ENCODE measurements around the gene AP4E1. TPM values are rescaled to one million over a fixed set of nuclear protein-coding genes. Genes with fewer than 3 reads are reported as not detected.
"Not testable (repeated sequence)": the region's sequence is repeated elsewhere in the genome, so short reads cannot be mapped to it uniquely, and the experiment has no call there.

The AP4E1 gene
- total RNA-seq, 1 donor from 2014 or later, result 5.7 TPM

- DNase-seq (ENCODE audit: extremely low read depth, low read depth, low spot score), result no peak
These were observed 108.1 kb downstream of the AP4E1 start for GRCh38 chr15:51016615-51017014.

DNA sequence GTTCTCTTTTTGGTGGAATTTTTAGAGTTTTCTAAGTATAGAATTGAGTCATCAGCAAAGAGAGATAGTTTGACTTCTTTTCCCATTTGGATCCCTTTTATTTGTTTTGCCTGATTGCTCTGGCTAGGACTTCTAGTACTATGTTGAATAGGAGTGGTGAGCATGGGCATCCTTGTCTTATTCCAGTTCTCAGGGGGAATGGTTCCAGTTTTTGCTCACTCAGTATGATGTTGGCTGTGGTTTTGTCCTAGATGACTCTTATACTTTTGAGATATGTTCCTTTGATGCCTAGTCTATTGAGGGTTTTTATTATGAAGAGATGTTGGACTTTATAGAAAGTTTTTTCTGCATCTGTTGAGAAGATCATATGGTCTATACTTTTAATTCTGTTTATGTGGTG is 113.7 kb downstream of the AP4E1 start:
- DNase-seq (ENCODE audit: extremely low read depth, low read depth, low spot score), result no peak

GRCh38 chr15:51023499-51023898 is 115.0 kb downstream of the AP4E1 start:
- DNase-seq (ENCODE audit: extremely low read depth, low read depth, low spot score), result no peak

DNA sequence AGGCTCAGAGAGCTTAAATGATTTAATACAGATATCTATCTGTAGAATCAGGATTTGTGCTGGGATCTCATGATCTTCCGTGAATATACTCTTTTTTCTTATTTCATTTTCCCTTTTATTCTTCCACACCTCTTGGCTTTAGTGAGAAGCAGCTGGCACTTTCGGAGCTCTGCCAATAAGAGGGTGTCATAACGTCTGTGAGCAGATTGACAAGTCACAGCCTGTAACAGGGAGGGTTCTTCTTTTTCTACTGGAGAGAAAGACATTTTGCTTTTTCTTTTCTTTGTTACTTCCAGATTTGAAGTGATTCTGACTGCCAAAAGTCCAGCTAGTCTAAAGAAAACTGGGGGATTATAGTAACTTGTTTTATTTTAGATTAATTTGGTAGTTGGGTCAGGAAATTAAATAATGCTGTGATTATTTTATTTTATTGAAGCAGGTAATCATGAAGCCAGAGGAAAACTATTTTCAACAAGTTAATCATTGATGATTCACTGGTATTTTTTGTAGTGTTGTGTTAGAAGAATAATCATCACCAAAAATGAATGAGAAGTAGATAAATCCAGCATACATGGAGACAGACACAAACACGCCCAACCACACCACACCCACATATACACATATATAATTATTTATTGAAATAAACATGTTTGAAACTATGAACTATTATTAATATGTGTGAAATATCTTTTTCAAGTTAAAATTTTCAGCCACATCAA is 116.4 kb downstream of the AP4E1 start:
- no peak for DNase-seq (ENCODE audit: extremely low read depth, low read depth, low spot score)

DNA sequence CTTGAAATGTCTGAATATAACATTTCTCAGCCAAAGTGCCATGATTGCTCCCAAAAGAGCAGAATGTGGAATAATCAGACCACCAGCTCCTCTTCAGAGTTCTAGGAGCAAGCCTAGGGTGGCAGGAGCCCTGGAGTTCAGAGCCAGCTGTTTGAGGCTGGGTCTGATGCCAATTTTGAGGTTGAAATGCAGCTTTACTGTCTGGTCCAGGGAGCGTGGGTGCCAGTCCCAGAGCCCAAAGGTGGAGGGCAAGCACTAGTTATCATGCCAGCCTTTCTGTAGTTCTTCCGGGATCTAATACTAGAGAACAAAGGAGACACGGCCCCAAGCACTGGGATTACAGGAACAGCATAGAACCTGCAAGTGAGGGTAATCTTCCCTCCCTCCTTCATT is 117.0 kb downstream of the AP4E1 start:
- no peak for DNase-seq (ENCODE audit: extremely low read depth, low read depth, low spot score)

DNA sequence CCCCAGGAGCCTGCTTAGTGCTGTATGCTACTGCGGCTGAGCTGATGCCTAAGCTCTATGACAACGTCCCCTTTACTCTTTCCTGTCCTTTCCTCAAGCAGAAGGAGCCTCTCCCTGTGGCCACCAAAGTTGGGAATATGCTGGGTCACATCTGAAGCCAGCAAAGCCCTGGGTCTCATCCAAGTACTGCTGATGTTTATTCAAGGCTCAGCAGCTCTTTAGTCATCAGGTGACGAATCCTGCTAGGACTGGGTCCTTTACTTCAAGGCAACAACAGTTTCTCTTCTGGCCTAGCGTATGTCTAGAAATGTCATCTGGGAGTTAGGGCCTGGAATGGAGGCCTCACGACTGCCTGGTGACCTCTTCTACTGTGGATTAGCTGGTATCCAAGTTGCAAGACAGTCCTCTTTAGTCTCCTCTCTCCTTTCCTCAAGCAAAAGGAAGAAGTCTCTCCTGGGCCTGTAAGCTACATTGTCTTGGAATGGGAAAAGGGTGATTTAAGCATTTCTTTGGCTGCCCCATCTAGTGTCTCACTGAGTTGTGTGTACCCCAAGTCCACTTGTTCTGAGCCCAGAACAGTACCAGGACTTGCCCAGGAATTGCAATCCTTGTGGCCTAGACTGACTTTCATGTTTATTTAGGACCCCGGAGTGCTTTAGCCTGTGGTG is 122.3 kb downstream of the AP4E1 start:
- no peak for DNase-seq (ENCODE audit: extremely low read depth, low read depth, low spot score)

DNA sequence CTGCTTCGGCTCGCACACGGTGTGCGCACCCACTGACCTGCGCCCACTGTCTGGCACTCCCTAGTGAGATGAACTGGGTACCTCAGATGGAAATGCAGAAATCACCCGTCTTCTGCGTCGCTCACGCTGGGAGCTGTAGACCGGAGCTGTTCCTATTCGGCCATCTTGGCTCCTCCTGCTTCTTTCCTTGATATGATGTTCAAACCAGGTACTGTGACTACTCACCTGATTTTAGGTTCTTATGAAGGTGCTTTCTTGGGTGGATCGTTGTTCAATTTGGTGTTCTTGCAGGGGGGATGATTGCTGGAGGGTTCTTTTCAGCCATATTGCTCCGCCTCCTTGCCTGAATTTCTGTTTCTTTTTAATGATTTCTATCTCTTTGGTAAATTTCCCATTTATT is 129.0 kb downstream of the AP4E1 start:
- not testable (repeated sequence) for DNase-seq (ENCODE audit: extremely low read depth, low read depth, low spot score)

DNA sequence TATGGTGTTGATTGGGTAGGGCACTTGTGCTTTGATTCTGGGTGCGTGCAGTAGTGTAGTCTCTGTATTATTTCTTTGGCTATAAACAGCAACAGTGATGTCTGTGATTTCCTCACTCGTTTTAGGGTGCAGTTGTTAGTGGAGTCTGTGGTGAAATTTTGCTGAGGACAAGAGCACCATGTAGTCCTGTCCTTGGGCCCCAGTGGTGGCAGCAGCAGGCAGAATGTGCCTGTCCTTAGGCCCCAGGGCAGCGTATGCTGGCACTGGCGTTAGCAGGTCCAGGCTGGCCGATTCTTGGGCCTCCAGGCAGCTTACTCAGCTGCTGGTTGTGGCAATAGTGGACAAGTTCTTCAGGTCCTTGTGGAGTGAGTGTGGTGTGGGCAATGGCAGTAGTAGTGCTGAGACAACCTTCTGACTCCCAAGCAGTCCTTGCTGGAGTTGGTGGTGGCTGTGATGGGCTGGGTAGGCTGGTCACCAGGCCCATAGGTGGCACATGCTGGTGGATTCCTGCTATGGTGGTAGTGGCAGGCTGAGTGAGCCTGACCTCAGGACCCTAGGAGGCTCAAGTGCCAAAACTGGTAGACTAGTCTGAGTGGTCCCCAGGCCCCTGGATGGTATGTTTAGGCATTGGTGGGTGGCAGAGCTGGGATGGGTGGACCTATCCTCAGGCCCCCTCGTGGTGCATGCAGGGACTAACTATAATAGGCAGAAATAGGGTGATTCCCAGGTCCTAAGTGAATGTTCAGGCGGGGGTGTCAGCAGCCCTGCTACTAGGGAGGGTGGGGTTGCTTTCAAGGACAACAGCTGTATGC is 129.9 kb downstream of the AP4E1 start:
- no peak for DNase-seq (ENCODE audit: extremely low read depth, low read depth, low spot score)

DNA sequence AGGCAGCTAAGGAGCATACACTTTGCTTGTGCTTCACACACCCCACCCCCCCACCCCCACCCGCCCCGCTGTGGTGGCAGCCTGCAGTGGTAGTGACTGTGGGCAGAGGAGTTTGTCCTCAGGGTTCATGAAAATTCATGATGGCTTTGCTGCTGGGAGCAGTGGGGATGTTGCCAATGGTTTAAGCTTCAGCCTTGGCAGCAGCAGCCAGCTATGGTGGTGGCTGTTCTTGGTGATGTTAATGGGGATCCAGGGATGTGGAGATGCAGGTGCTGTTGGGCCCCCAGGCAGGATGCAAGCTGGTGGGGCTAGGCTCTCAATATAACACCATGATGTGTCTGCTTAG is 130.5 kb downstream of the AP4E1 start:
- DNase-seq (ENCODE audit: extremely low read depth, low read depth, low spot score), result no peak

DNA sequence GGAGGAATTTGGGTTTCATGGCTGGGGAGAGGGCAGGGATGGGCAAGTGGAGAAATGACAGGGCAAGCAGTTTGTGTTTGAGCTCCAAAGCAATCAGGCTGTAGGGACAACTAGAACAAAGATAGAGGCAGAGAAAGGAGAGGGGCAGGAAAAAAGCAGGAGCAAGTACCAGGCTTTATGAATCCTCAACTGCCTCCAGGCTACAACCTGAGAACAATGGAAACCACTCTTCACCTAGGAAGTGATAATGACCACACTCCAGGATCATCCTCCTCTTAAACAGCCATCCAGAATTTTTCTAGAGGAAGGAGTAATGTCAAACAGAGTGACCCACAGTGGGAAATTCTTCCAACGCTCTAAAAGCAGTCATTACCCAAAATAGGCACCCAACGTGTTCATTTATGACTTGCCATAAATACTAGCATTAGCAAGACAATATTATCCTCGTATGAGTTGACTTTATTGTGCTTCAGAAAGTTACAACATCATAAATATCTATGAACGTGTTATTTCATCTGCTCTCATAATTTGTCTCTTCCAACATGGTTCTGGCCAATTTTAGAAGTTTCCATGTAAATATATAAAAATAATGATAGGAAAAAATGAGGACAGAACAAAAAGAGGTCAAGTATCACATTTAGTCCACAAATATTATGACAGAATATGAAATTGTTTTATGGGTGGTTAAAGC is 135.7 kb downstream of the AP4E1 start:
- no peak for DNase-seq (ENCODE audit: extremely low read depth, low read depth, low spot score)

- DNase-seq (ENCODE audit: extremely low read depth, low read depth, low spot score), result no peak
These were observed 137.5 kb downstream of the AP4E1 start for GRCh38 chr15:51046016-51046415.

DNA sequence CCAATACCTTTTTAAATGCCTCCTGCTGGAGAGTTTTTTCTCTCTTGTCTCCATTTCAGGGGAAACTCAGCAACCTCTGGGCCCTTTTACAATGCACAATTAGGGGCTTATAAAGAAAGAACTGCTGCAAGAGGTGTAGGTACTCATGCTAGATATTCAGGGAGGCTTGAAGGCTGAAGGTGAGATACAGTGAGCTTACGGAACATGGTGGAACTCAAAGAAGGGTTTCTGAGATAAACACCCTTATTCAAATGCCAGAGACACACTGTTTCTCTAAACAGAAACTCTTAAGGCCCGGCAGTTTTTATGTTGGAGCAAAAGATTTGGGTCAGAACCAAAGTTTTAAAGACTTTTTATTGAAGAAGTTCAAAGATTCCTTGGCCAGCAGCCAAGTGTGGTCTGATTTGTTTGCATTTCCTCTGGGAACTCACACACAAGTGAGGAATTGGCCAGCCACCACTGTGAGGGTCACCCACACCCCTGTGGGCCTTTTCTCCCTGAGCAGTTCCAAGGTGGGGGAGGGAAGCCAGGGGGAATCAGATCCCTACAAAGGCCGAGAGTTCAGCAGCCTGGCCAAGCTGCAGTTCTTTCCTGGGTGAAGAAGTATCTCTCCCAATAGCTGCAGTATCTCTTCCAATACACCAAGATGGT is 138.4 kb downstream of the AP4E1 start:
- DNase-seq (ENCODE audit: extremely low read depth, low read depth, low spot score), result no peak

GRCh38 chr15:51048308-51048707 is 139.8 kb downstream of the AP4E1 start:
- no peak for DNase-seq (ENCODE audit: extremely low read depth, low read depth, low spot score)

DNA sequence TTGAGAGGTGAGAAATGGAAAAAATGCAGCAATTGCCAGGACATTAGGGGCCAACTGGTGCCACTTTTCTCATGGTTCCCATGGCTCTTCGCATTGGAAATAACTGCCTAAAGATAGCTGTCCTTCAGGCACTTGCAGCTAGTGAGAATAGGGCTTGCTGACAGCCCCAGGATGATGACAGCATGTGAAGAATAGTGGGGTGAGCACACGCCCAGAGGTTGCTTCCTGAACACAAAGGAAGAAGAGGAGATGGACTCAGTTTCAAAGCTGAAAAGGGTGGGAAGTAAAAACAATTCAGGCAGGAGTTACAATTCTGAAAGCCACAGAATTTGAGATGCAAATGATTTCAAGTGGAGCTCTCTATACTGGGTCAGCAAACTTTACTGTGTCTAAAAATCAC is 140.6 kb downstream of the AP4E1 start:
- no peak for DNase-seq (ENCODE audit: extremely low read depth, low read depth, low spot score)

- DNase-seq (ENCODE audit: extremely low read depth, low read depth, low spot score), result no peak
These were observed 143.3 kb downstream of the AP4E1 start for GRCh38 chr15:51051776-51052175.

GRCh38 chr15:51053571-51053970 is 145.1 kb downstream of the AP4E1 start:
- DNase-seq (ENCODE audit: extremely low read depth, low read depth, low spot score), result no peak

- no peak for DNase-seq (ENCODE audit: extremely low read depth, low read depth, low spot score)
These were observed 146.1 kb downstream of the AP4E1 start for GRCh38 chr15:51054535-51054934.

Data from glomerular endothelial cell (primary cell).